HG02938 (cell line): Measurements from ENCODE around the gene SLC22A15.
"Not testable (repeated sequence)": the region's sequence is repeated elsewhere in the genome, so short reads cannot be mapped to it uniquely, and the experiment has no call there.

Experiments
- ATAC-seq: cut with Tn5 transposase; IDR thresholded peaks from one replicate; pipeline ENCODE4 v1.9.1; 2021; ENCODE audit warnings: mild to moderate bottlenecking, moderate library complexity; ENCODE audit not compliant: unreplicated experiment

Gene SLC22A15

DNA sequence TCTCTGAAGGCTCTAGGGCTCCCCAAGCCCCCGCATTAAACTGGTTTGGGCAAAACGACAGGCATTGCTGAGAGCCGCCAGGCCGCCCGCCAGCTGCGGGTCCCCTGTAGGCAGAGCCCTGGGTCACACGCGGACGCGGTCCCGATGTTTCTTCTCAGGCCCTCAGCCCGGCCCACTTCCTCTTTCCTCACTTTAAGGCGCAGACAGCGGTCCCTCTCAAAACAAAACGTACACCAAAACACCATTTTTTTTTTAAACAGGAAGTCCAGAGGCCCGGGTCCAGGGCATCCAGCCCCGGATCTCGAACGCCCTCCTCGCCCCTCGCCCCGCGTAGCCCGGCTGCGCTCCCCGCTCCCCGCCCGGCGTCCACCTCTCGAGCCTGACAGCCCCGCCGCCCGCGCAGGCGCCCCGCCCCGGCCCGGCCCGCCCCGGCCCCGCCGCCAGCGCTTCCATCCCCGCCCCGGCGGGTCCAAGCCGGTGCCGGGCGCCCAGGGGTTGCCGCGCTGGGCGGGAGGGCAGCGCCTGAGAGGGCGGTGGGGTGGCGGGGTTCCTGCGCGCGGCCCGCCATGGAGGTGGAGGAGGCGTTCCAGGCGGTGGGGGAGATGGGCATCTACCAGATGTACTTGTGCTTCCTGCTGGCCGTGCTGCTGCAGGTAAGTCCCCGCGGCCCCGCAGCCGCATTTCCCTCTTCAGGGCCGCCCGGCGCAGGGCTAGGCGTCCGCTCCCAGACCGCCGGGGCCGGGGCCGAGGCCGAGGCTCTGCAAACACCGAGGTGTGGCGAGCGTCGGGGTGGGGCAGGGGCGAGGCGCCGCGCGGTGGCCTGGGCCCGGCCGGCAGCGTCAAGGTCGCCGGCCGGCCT is at the start of gene SLC22A15:
TSS of gene SLC22A15 (plus strand) at position 452 of the 859 bp plus-strand sequence. CDS start at position 567, 115 bp downstream.
- peak; percentile 89 for ATAC-seq

DNA sequence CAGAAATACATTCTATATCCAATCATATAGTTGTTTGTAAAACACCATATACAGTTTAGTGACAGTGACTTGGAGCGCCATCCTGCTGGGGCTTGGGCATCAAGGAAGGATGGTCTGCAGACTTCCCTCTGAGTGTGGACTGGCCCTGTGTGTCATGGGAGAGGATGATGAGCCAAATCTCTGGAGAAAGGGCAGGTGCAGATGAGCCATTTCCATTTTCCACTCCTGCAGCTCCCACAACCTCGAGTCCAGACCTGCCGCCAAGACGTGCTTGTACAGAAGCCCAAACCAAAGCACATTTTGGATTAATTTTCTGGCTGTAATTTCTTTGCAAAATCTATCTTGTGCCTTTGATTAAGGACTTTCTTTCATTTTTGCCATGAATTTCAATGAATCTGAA is 48.3 kb upstream of the SLC22A15 start:
- no peak for ATAC-seq

DNA sequence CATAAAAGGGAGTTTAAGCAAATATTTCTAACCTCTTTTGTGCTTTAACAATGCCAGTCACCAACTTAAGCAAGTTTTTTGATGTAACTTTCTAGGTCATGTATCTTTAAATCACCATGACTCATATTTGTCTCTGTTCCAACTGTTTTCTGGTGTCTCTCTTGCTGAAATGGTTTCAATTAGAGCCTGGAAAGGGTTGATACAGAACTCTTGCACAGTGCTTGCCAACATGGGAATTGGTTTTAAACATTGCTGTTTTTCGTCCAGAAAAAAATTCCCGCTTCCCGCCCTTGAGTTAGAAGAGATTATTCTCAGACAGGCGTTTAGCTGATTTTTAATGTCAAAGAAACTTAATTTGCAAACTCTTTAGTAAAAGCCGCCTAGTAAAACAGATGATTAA is 46.4 kb upstream of the SLC22A15 start:
- ATAC-seq = no peak

DNA sequence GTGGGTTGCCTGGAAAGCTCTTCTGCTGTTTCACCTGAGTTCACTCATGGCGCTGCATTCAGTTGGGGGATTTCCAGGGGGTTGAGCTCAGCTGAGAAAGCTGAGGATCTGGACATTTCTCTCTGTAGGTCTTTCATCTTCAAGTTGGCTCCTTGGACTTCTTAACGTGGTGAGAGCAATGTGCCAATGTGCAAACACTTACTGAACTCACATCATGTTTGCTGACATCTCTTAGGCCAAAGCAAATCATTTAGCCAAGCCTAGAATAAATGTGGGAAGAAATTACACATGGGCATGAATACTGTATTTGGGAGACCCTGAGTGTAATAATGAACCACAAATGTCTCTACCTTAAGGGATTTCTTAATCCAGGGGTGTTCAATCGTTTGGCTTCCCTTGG is 42.7 kb upstream of the SLC22A15 start:
- no peak for ATAC-seq

DNA sequence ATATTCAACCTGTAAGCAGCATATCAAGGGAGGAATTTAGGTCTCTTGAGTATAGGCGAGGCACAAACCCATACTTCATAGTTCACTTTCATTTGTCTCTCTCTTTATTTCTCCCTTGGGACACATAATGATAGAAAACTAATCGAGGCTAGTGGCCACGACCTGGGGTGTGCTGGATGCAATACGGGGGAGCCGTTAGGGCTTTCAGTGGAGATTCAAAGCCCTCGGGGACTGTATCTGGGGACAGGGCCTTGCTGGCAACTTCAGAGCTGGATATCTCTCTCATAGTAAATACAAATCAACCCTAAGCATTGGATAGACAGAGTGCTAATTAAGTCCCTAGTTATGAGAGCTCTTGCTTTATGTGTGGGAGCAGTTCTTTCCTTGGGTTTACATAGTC is 36.9 kb upstream of the SLC22A15 start:
- ATAC-seq = no peak

DNA sequence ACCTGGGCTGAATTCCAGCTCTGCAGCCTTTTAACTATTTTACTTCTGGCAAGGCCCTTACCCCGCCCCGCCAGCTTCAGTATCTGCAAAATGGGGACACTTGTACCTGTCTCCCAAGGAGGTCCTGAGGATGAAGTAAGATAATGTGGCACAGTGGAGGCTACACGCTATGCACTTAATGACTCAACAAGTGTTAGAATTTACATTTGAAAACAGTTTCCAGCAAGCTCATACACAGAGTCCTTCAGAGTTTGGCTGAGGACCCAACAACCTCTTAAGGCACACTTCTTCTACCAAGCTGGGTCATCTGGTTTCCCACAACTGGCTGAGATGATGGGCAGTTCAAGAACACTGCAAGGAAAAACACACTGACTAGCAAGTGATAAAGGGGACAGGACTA is 30.2 kb upstream of the SLC22A15 start:
- no peak for ATAC-seq

DNA sequence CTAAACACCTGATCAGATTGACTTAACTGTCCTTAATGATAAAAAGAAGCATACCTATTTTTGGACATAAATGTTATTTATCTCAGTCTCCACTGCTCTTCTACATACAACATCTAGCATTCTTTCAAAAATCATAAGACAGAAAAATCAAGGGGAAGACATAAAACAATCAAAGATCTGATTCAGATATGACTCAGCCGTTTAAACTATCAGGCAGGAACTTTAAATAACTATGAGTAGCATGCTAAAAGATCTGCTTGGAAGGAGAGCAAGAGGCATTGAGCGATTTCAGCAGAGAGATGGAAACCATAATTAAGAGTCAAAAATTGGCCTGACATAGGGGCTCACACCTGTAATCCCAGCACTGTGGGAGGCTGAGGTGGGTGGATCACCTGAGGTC is 27.2 kb upstream of the SLC22A15 start:
- ATAC-seq = no peak

DNA sequence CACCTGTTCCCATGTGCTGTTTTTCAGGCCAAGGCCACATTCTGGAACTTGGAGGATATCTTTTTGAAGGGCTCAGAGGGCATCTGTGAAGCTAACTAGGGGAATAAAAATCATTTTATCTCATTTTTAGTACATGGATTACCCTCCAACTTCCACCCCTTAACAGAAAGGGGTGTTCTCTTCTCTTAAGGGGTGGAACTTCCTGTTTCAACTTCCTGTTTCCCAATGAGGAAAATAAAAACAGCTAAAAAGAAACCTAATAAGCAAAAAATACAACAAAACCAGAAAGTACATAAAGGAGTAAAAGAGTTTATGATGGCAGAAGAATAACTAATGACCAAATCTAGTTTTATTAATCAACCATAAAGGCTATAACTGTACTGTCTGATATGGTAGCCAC is 24.8 kb upstream of the SLC22A15 start:
- no peak for ATAC-seq

DNA sequence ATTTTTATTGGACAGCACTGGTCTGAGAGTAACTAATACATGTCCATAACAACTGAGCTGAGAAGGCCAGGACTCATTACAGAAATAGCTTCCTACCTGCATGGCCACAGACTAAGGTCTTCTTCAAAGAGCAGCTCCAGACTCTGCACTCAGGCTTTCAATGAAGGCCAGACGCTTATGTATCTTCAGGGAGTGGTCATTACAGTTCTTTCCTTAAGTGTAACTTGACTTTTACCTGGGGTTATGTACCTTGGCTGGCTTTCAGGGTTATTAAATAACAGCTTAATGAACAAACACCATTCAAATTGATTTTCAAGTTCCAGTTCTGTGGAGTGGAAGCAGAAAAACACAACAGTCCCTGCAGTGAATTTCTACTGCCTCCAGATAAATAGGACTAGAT is 23.8 kb upstream of the SLC22A15 start:
- ATAC-seq = no peak

DNA sequence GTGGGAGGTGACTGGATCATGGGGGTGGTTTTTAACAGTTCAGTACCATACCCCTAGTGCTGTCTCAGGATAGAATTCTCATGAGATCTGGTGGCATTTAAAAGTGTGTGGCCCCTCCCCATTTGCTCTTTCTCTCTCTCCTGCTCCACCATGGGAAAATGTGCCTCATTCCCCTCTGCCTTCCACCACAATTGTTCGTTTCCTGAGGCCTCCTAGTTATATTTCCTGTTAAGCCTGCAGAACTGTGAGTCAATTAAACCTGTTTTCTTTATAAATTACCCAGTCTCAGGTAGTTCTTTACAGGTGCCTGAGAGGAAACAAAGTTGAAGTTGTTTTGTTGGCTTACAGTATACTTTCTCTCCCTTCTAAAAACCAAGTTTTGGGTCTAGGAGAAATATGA is 23.1 kb upstream of the SLC22A15 start:
- no peak for ATAC-seq

DNA sequence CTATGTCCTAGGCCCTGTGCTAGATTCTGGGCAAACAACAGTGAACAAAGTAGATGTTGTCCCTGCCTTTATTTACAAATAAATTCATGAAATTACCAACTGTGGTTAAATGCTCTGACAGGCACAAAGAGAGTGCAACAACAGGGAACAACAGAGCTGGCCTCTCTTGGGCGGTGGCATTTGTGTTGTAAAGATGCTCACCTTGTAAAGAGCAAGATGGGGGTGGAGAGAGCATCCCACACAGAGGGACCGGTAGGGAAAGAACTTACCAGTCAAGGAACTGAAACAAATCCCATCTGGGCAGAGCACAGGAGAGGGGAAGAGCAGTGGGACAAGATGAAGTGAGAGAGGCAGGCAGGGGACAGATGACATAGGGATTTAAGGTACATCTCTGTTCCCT is 21.6 kb upstream of the SLC22A15 start:
- no peak for ATAC-seq

DNA sequence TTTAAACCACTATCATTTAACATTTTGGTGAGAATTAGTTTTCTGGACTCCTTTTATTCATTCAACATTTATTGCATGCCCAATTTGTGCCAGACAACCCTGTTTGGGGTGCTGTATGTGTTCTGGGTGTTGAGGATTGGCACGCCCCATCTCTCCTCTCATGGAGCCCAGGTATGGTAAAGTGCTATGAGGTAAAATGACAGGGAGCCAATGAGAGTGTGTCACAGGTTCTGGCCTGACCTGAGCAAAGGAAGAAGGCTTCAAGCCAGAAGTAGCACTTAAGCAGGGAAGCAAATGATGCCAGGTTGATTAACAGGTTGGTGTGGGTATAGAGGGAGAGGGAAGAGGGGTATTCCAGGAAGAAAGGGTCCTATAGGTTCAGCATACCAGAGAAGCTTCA is 21.1 kb upstream of the SLC22A15 start:
- ATAC-seq = no peak

DNA sequence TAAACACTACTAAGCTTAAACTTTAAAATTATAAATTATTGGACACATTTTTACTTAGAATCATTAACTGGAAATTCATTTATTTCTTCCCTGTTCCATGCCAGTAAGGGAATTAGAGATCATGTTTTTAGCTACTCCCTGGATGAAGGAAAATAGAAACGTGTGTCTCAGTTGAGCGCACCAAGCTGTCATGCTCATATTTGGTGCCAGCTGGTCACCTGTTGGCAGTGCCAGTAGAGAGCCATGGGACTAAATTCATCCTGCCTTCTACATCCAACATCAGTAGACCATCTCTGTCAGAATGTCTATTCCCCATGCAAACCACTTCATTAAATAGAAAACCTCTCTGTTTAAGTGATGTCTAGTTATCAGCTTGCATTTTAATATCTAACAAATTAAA is 17.4 kb upstream of the SLC22A15 start:
- no peak for ATAC-seq

DNA sequence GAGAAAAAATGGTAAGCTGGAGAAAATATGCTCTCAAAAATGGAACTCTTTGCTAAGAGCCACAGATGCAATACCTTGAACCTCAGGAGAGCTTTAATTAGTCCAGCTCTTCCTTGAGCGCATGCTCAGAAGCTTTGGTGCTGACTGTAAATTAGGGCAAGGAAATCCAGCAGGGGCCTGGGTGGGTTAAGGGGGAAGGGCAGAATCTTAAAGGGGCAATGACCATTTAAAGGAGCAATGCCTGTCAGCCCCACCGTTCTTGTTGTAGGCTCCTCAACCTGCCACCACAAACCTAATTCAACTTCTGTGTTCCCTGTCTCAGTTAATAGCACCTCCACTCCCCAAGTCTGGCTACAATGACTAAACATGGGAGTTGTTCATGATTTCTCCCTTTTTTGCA is 6.8 kb upstream of the SLC22A15 start:
- ATAC-seq = no peak

DNA sequence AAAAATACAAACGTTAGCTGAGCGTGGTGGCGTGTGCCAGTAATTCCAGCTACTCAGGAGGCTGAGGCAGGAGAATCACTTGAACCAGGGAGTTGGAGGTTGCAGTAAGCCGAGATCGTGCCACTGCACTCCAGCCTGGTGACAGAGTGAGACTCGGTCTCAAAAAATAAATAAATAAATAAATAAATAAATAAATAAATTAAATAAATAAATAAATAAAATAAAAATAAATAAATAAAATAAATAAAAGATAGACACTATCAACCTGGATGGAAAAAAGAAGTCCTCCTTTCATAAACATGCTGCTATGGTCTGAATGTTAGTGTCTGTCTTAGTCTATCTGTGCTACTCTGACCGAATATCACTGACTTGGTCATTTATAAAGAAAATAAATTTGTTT is 4.5 kb upstream of the SLC22A15 start:
- ATAC-seq = not testable (repeated sequence)

DNA sequence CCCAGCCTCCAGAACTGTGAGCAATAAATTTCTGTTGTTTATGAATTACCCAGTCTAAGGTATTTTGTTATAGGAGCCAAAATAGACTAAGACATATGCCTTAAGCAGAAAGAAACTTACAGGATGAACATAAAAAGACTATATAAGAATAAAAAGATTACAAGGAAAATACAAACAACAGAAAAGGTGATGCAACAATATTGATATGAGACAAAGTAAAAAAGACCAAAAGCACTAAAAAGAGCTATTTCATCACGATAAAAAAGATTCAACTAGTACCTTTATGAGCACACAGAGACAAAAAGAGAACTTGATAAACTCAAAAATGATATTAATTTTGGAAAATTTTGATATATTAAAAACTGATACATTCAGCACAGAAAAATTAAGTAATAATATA is 3.2 kb upstream of the SLC22A15 start:
- no peak for ATAC-seq

DNA sequence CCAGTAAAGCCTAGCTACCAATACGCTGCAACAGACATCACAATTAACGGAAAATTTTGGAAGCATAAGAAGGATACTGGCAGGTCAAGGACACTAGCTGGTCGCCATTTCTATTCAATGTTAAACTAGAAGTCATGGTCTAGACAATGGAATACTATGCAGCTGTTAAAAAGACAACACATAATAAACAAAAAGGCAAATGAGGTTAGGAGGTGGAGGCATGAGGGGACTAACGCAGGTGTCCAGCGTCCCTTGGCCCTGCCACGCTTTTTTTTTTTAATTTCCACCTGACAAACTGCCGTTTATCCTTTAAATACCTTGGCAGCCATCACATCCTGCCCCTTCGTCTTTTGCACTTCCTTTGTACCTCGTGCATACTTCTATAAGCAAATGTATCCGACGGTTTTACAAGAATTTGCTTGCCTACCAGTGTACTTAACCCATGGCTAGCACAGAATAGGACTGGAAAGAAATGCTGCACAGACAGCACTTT is 698 bp upstream of the SLC22A15 start:
- no peak for ATAC-seq

DNA sequence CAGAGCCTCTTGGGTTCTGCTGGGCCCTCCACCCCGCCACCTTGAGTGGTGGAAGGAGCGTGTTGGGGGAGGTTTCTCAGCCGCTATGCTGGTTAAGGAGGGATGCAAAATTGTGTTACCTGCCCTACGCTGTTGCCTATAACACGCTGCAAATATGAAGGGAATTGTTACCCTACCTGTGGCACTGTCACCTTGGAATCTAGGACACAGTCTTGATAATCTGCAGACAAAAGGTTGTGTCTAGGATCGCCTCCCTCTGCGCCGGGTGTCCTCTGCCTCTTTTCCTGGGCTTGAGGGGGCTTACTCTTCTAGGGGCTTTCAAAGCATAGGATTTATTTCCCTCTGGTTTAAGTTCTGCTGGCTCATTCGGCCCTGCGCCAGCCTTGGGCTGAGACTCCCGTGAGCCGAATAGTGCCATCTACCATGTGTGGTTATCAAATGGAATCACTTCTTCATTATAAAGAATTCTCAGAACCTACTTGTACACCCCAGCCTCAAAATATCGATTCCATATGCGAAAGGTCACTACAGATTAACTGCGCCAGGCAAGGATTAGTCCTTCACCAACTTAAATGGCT is 697 bp downstream of the SLC22A15 start:
- peak; percentile 21 for ATAC-seq

DNA sequence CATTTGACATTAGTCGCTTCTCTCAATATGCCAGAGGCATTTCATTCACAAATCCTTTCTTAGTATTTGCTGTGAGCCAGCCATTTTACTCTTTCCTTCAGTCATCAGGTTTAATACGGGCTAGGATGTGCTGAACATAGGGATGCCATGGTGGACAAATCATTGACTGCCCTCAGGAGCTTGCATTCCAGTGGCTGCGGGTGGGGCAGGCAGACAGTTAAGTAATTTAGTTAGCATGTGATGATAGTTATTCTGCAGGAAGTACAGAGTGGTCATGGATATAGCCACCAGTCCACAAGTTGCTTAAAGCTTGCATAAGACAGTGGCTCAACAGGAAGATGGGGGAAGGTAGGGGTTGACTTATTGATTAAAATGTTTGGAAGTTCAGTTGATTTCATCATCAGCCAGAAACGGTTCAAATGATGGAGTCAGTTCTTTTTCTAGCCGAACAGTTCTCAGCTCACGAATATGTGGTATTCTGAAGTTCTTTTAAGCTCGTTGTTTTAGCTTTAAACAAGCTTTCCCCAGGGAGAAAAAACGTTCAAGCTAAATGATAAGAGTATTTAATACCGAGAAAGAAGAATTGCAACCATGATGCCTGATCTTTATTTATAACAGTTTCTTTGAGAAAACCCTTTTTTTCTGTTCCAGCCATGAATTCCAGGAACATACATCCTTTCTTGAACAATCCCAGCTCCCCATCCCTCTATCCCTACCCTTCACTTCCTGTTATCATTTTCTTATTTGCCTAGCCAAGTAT is 1.4 kb downstream of the SLC22A15 start:
- ATAC-seq = no peak

DNA sequence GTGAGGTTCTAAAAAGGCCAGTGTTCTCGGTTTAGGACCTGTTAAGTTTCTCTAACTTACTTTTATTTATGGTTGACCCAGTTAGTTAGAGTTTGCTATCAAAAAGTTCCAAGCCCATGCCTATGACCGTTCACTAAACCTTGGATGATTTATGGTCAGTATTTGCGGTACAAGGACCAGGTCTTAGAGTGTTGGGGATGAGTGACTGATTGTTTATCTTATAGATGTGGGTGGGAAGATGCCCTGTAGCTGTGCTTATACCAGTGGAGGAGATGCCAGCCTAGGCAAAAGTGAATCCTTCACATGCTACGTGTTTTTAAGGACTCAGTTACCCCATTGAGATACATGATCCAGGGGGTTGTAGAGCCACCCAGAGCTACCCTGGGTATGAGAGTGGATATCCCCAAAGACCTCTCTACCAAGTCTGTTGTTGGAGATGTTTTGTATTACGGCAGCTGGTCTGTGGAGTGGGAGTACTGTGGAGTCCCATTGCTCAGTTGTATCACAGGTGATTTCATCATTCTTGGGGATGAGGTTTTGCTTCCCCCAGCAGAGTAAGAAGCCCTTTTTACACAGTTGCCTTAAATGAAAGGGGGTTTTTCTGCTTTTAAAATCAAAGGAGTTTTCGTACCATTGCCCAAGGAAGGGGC is 2.1 kb downstream of the SLC22A15 start:
- ATAC-seq = no peak

DNA sequence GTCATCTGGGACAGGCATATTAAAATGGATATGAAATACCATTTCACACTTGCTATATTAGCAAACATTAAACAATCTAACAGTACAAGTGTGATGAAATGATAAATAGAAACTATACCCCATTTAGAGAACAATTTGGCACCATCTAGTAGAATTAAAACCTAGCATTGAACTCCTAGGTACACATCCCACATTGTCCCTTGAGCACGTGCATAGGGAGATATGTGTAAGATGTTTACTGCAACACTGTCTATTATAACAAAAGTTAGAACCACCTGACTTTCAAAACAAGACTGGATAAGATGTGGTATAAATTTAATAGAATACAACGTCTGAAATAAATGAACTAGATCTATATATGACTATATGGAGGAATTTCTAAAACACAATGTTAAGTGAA is 3.8 kb downstream of the SLC22A15 start:
- no peak for ATAC-seq
